ENCODE results near the gene SEMA5A. TPM values are rescaled to one million over a fixed set of nuclear protein-coding genes. Genes with fewer than 3 reads are reported as not detected.
A peak's percentile ranks its signal among the peaks of the same experiment; 100 is the strongest.

Gene SEMA5A
- total RNA-seq, 6 experiments from 2014 or later = 3.1 to 12.6 (median 5.7) TPM

DNA sequence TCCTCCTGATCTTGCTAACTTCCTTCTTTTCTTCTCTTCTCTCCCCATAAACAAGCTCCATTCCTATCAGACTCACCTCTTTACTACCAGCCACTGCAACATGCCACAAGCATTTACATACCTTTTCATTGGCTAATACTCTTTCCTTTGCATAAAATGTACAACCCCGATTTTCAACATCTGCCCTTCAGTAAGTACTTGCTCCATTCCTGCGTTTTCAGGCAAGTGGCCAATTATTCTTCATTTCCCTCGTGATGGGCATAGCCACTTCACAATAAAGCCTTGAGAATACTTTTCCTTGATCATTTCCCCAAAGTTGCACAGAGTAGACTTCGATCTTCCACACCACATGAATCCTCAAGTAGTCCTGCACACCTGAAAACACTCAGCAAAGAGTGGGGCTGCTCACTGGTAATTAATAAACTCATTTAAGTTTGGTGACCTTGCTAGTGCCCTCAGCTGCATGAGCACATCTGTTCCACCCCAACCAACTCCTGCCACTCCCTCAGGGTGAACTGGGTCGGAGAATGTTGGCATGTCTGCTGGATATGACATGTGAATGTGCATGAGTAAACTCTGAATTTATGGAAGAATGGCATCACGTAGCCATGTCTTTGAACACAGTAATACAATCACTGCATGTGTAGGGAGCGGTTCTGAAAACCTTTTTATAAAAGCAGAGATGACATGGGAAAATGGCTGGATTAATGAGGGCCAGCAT is 535.8 kb downstream of the SEMA5A start:
- TF ChIP-seq, protein P1, sequence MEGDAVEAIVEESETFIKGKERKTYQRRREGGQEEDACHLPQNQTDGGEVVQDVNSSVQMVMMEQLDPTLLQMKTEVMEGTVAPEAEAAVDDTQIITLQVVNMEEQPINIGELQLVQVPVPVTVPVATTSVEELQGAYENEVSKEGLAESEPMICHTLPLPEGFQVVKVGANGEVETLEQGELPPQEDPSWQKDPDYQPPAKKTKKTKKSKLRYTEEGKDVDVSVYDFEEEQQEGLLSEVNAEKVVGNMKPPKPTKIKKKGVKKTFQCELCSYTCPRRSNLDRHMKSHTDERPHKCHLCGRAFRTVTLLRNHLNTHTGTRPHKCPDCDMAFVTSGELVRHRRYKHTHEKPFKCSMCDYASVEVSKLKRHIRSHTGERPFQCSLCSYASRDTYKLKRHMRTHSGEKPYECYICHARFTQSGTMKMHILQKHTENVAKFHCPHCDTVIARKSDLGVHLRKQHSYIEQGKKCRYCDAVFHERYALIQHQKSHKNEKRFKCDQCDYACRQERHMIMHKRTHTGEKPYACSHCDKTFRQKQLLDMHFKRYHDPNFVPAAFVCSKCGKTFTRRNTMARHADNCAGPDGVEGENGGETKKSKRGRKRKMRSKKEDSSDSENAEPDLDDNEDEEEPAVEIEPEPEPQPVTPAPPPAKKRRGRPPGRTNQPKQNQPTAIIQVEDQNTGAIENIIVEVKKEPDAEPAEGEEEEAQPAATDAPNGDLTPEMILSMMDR (IDR thresholded peaks at IDR 0.05) = no peak
- TF ChIP-seq POLR2A (IDR thresholded peaks at IDR 0.05) = no peak
- Histone ChIP-seq H3K9me3 (no peaks in the 10 kb centered on the region), H3K36me3 (no peaks in the 10 kb centered on the region), H3K27ac (no peak overlapping the region), H3K4me1 (no peaks in the 10 kb centered on the region), H3K4me3 (no peak overlapping the region), H3K27me3 (no peaks in the 10 kb centered on the region)
- intact Hi-C loops (cut with DNase I) = no loop called here
- no peak for DNase-seq
- 41% methylated on average over 7 of the region's 7 CpGs for WGBS (ENCODE audit: insufficient coverage, low coverage, low lambda C conversion rate, missing lambda C conversion rate)
- no peak for ATAC-seq

DNA sequence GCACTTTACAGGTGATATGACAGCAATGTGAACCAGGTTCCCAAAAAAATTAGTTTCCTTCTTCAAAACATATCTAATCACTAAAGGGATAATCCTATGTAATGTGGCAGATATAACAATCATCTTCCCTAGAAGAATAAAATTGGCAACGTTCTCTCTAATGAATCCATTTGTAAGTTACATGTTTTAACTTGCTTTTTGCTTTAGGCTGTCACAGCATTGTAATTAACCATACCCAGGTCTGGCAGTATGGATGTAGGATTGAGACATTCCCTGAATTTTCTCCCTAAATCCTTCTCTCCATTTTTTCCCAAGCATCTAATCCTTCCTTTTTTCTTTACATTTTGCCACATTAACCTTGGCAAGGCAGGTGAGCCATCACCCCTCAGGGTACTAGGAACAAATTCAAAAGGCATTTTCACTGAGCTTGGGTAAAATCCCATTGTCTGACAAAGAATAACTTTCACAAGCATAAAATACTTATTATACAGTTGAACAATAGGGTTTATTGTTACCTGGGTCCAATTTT is 548.3 kb downstream of the SEMA5A start:
- Histone ChIP-seq H3K4me1 (no peaks in the 10 kb centered on the region), H3K4me3 (no peak overlapping the region), H3K27ac (no peak overlapping the region), H3K36me3 (no peaks in the 10 kb centered on the region), H3K9me3 (no peaks in the 10 kb centered on the region), H3K27me3 (no peaks in the 10 kb centered on the region)
- no peak for ATAC-seq
- TF ChIP-seq, protein P1 (IDR thresholded peaks at IDR 0.05) = no peak
- no peak for TF ChIP-seq POLR2A (IDR thresholded peaks at IDR 0.05)
- no peak for DNase-seq
- intact Hi-C loops (cut with DNase I) = no loop called here
- 0% methylated on average over 1 of the region's 1 CpG for WGBS (ENCODE audit: insufficient coverage, low coverage, low lambda C conversion rate, missing lambda C conversion rate)

DNA sequence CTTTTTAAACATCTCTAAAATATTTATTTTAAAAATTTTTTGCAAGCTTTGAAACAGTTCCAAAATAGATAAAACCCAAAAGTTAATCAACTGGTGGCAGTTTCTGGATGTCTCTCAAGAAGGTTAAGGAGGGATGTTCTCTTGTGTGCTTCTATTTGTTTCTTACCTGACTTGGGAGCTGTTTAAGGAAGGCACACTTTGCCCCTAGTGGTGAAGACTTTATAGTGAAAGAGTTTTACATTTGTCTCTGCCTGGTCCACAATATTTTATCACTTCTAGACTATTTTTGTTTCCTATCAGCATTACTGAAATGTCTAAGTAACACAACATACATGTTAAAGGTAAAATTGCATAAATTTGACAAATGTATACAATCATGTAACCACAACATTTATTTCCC is 552.8 kb downstream of the SEMA5A start:
- Histone ChIP-seq H3K36me3 (no peaks in the 10 kb centered on the region), H3K27me3 (no peaks in the 10 kb centered on the region), H3K4me1 (no peaks in the 10 kb centered on the region), H3K4me3 (no peak overlapping the region), H3K27ac (no peak overlapping the region), H3K9me3 (no peaks in the 10 kb centered on the region)
- intact Hi-C loops (cut with DNase I) = no loop called here
- no peak for TF ChIP-seq POLR2A (IDR thresholded peaks at IDR 0.05)
- TF ChIP-seq, protein P1 (IDR thresholded peaks at IDR 0.05) = peak in 2 of 4 donors; percentile 17 to 26
- no peak for ATAC-seq
- DNase-seq = no peak

Small RNA genes lying within 50 kb of the gene (microRNA-seq; reads per million reads assigned to microRNA genes)
- 6.4 to 6.6 reads per million in 2 donors for gene MIR4636

Small RNA genes lying within 50 kb of the gene (small RNA-seq; reads per million reads assigned to genes)
- gene MIR4636 (0 reads per million in 2 experiments), gene SNORD123 (58.5 to 60.5 reads per million in 2 experiments)

Other genes starting within 250 kb of the SEMA5A start
- not detected for gene TAS2R1, start 84.3 kb upstream of the SEMA5A start, total RNA-seq